OCI-LY7 (cell line): ENCODE data around the gene C5orf34.

Experiments
- CTCF ChIP-seq: fragments of 200-600 bp; sonication (generic); conservative IDR thresholded peaks from 2 replicates; pipeline ENCODE4 v1.5.1; 2014; ENCODE audit warnings: mild to moderate bottlenecking, antibody characterized with exemption, low read length, moderate library complexity, mixed read lengths
- EZH2phosphoT487 ChIP-seq: fragments of 200-600 bp; sonication (generic); IDR thresholded peaks from 2 replicates; pipeline ENCODE4 v1.6.1; 2018; ENCODE audit warnings: low read depth, borderline replicate concordance, mild to moderate bottlenecking, mixed run types, antibody characterized with exemption, low read length, moderate library complexity, mixed read lengths

- TF ChIP-seq CTCF (no peak), EZH2phosphoT487 (no peak)
Observed at GRCh38 chr5:43456556-43456955, 58.4 kb downstream of the C5orf34 start.
